SK-N-DZ (cell line): Measurements from ENCODE around the gene RAB4B.
"Not testable (repeated sequence)": the region's sequence is repeated elsewhere in the genome, so short reads cannot be mapped to it uniquely, and the experiment has no call there.

ENCODE experiments used
- DNase-seq: peaks from one replicate; pipeline ENCODE4 v3.0.0-alpha.2; 2015; ENCODE audit warnings: low spot score

RAB4B gene

GRCh38 chr19:40842997-40843652, 65.1 kb downstream of the RAB4B start:
- DNase-seq: not testable (repeated sequence)

- DNase-seq: not testable (repeated sequence)
These were observed 65.6 kb downstream of the RAB4B start for GRCh38 chr19:40843653-40844052.
